GOT3 (cell line): ENCODE measurements around the gene MCC.

Experiments used
- DNase-seq: peaks from one replicate; lab custom pipeline; 2025; ENCODE audit warnings: mixed read lengths; lab: John Stamatoyannopoulos, UW

The MCC gene

DNA sequence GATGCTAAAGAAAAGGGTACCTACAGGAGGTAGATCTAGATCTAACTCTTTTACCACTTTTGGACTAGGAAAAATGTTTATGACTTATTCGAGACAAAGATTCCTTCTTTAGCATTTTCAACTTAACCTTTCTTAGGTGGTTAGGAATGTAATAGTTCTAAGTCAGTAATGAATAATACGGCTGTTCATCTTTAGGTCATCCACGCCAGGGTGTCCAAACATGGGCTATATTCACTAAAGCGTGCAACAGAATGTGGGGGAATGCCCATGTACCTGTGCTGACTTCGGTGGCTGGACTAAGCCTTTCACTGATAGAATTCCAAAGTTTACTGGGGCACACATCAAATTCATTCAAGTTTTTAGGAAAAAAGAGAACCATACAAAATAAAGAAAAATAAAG, 218.2 kb downstream of the MCC start:
- DNase-seq: no peak

DNA sequence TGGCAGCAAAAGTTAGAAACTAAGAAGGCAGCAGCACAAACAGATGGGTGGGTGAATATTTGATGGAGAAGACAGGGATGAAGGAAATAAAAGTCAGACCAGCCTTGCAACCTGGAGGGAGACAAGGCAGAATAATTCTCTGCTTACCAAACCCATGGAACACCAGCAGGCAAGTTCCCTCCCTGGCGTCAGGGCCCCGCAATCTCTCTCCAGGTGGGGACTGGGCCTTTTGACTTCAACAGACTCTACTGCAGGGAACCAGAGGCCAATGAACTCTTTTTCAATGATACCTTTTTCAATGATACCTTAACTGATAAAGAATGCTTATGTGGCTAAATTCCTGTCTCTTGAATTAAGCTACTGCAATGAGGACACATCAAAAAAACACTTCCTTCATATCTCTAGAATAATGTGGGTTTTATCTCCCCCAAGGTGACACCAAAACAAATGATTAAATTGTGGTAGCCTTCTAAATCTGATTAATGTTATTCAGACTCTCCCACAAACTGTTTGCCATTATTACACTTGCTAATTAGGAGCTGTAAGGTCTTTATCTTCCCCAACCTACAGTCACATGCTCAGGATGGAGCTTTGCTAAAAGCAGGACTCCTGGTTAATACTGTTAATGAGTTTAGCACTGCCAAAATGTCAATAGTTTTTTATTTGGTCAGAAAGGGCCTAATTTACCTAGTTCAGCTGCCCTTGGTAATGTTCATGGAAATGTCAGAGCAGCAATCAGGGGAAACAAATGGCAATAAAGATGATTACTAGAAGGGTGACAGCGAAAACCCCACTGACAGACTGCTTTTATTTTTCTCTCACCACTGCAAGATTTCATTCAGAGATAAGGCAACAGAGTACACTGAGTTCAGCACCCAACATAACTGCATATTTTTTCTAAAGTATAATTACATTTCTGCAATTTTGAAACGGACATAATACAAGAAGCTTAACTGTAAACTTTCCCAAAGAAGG, 218.9 kb downstream of the MCC start:
- no peak for DNase-seq

DNA sequence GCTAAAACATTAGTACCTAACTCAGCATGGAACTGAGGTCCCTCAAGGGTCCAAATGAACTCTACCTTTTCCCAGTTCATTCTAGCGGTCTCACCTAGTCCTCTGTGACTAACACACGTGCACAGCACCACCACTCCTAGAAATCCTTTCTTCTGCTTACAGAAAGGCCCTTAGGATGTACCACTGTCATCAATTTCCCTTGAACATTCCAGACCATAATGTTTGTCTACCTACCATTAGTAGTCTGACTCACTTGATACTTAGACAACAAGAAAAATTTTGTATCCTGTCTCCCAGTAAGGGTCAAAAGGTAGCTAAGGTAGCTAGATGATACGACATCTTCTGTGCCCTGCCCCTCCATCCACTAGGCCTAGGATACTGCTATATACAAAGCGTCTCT, 220.0 kb downstream of the MCC start:
- no peak for DNase-seq

DNA sequence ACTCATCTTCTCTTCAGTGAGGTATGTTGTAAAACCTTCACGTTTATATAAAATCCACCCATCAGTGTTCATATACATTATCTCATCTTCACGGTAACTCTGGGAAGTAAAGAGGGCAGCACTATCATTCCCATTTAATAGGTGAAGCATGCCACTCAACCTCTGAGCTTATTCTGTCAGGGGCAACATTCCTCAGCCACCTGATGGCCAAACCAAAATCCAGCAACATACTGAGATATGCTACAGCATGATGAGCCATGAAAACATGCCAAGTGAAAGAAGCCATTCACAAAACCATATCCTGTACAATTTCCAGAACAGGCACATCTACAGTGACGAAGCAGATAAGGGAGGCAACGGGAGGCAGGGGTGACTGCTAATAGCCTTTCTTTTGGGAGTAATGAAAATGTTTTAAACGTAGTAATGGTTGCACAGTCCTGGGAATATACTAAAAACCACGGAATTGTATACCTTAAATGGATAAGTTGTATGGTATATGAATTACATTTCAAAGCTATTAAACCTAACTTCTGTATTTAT, 220.8 kb downstream of the MCC start:
- no peak for DNase-seq

DNA sequence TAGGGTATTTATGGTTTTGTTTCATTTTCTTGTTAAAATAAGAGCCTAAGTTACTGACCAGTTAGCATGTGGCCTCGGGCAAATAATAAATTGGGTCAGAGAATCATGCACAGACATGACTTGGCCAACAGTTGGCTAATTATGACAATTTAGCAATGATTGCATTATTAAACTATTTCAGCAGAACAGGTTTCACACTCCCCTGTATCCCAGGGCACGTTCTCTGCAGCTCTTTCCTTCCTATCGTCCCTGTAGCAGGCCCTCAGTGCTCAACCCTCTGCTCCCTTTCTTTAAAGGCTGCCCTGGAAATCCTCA, 221.4 kb downstream of the MCC start:
- DNase-seq: no peak

DNA sequence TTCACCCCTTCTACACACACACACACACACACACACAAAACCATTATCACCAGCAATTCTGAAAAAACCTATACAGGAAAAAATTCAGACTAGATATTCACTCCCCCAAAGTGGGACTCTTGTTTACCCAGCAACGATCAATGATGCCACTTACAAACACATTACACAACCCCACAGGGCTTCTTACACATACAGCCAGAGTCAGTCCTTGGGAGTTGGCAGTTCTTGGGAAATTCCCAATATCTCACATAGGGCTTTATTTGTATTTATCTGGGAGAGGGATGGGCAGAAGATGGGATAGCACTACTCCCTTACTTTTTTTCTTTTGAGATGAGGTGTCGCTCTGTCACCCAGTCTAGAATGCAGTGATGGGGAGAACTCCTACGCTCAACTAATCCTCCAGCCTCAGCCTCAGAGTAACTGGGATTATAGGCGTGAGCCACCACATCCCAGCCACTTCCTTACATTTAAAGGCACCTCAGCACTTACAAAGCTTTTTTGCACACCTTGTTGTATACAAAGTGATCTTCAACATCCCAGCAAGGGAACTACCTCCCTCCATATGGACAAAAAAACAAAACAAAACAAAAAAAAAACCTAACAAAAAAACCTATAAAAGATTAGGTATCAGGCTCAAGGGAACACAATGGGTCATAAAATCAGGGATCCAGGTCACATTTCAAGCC, 221.9 kb downstream of the MCC start:
- DNase-seq: no peak

DNA sequence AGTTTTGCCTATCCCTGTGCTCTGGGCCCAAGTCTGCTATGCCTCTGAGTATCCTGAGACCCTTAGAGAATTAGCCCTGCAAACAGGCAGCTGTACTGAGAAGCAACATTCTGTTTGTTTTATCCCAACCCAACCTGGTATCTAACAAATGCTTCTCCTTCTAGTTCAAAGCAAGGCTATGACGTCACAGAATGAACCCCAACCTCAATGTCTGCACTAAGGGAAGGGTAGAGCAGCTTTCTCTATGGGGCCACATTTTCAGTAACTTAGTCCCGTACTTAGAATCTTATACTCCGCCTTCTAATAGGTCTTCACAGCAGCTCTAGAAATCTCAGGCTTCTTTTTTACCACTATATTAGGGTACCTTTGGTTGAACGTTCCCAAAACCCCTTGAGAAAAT, 223.1 kb downstream of the MCC start:
- no peak for DNase-seq

DNA sequence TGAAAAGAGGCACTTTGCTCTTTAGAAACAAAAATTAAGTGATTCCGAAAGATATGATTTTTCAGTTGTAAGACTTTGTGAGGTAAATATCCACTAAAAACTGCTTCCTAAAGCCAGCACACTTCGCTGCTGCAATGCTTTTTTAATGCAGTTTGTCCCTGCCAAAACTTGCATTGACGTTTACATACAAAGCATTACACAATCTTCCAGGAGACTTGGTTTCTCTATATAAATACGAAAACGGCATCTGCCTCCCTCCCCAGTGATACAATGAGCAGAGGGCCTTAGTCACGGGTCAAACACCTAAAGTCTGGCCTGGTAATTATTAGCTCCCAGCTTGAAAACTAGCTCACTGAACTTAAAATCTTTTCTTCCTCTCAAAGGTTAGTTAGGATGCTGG, 224.2 kb downstream of the MCC start:
- no peak for DNase-seq

DNA sequence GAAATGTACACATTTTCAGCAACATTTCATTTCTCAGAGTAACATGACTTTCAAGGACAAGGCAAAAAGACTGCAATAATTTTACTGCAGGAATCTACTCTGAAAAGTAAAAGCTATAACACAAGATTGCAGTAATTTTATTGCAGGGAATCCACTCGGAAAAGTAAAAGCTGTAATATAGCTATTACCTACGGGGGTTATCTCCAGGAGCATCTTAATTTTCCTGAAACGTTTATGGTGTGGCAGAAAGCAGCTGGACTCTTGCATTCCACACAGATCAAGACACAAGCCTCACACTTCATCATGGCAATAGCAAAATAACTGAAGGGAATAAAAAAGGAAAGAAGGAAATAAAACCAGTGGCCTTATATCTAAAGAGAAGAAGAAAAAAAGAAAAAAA, 224.7 kb downstream of the MCC start:
- DNase-seq: no peak

DNA sequence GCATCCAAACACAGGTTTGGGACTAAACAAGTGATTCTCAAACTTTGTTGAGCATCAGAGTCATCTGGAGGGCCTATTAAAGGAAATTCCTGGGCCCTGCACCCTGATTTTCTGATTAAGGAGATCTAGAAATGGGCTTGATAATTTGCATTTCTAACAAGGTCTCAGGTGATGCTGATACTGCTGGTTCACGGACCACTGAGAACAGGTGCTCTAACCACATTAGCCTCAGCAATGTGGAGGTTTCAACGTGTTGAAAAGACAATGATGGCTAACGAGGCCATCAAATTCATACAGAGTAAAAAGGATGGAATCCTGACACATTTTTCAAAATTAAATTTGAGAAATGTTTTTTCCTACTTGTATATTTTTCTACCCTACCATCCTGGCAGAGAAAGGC, 225.6 kb downstream of the MCC start:
- no peak for DNase-seq

DNA sequence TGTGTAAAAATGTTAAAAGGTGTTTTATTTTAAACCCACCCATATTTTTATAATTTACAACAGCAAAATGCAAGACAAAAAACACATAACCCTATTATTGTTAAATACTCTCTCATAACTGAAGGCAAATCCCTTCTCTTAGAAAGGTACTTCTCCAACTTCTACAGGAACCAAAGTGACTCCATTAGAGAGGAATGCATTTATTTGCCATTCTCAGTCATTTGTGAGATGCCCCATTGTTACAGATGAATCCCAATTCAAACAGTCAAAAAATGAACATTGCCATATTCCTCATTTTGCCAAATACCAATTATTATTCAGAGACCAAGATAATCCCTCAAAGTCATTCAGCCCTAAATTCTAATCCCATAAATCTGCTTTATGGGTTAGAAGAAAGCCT, 229.2 kb downstream of the MCC start:
- DNase-seq: no peak

DNA sequence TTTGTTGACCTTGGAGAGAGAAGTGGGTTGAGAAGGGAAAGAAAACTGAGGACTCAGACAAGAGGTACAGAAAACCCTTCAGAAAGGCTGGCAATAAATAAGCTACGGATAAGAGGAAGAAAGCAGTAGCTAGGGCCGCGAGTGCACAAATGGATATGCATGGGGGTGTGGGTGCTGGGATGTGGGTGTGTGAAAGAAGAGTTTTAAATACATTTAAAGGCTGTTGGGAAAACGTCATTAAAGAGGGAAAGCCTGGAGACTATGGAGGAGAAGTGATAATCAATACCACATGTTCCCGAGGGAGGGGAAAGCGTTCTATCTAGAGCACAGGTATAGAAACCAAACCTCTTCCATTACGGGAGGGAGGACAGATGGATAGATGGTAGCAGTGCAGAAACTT, 230.7 kb downstream of the MCC start:
- no peak for DNase-seq

DNA sequence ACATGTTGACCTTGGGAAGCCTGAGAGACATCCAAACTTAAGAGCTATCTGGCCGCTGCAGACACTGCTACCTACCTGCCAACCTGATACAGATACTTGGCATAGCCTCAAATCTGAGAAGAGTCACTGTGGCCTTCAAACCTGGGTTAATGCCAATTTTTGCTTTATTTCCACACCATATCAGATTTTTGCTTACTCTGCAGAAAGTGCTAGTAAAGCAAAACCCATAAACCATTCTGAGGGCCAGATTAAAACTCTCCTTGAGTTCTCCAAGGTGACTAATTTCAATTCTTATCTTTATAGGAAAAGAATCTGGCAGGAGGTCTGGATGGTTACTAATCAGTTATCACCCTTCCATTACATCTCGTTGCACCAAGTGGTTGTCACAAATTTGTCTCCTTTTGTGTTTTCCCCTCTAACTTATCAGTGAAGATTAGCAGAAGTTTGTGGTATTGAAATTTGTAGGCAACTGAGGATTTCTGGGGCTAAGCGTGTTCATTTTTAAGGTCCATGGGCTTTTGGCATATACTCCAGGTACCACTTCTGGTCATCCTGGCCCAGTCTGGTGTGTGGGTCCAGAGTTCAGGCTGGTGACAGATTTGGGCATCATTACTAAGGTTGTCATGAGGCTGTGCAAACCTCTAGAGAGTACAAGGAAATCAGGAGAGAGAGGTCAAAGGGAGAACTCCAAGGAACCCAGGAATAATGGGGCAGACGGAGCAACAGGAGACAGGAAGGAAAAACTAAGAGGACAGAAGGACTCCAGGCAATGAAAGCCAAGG, 231.4 kb downstream of the MCC start:
- no peak for DNase-seq

DNA sequence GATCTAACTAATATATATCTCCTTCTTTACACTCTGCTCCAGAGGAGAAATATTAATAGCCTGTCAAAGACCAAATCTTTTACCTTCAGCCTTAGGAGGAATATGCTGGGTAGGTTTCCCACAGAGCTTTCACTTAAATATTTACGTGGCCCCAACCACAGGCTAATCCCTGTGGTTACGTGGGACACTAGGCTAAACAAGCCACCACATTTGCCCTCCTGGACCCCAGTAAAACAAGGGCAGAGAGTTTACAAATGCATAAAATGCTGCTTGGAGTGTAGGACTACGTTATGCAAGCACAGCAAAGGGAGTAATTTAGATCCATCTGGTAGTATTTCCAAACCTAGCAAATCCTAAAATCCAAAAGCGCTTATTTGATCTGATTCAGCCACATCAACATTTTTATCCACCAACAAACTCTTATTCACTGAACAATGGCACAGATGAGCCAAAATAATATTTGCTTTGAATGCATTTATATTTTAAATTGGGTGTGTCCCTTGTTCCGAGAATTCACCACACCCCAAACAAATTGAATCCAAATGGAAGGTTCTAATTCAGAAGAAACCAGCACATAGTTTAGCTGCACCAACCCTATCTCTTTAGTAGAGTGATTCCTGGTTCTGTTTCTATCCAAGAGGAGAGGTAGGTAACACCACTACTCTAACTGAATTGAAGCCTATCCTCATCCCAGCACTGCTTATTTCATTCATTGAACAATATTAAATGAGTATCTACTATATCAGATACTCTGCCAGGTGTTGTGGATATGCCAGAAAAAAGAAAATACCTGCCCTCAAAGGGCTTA, 232.5 kb downstream of the MCC start:
- no peak for DNase-seq

DNA sequence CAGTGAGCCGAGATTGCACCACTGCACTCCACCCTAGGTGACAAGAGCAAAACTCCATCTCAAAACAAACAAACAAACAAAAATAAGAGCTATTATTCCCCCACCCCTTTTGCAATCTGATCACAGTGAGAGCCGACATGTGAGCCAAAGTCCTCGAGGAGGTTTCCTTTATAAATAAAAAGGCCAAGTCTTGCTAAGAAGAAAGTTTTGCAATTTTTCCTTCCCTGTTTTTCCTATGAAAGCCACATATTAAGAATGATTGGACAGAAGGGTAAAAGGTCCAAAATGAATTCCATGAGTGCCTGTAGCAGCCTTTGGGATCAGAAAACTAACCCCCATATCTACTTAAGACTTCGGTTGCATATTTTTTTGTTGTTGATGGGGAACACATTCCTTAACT, 233.1 kb downstream of the MCC start:
- DNase-seq: no peak

DNA sequence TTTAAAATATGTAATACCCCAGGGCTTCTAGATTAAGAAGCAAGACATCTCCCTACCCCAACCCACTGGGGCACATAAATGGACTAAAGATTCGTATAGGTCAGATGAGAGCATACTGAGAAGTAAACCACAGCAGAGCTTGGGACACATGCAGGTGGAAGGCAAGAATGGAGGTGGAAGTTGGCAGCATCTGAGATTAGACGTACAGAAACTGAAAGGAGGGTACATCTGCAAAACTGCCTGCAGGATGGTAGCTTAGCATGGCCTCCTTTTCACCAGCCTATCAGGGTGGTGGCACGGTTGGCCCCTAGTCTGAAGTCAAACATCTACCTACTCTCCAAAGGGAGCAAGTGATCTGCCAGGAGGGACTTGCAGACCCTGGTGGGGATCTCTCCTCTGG, 235.2 kb downstream of the MCC start:
- DNase-seq: no peak

DNA sequence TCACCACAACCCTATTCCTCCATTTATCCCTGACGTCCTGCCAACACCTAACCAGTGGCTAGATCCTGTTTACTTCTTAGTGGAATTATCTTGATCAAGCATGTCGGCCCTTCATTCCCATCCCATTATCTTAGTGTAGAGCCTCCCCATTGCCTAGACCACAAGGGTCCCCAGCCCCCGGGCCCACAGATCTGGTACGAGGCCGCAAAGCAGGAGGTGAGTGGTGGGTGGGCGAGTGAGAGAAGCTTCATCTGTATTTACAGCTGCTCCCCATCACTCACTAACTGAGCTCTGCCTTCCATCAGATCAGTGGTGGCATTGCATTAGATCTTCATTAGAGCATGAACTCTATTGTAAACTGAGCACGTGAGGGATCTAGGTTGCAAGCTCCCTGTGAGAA, 236.2 kb downstream of the MCC start:
- no peak for DNase-seq

DNA sequence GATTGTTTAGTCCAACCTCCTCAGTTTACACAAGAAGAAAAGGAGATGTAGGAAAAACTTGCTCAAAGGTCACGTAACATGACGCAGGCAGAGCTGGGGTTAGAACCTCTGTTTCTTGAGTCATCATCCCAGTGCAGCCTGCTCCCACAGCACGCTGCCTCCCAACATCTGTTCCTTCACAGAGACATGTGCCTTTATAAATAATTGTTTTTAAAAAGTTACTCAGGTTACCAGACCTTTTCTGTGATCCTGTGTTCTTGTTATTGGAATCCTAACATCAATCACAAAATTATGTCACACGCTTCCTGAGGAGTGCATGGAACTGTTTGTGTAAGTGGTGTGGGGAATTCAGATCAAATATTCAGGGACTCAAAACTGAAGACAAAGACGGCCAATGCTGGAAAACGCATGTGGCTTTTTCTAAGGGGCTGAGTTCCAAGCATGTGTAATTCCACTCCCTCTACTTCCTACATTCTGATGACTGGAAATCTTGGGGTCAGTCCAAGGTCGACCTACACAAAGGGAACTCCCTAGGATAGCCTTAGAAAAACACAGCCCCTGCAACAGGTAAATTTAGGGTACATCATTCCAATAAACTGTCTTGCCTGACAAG, 237.8 kb downstream of the MCC start:
- no peak for DNase-seq

DNA sequence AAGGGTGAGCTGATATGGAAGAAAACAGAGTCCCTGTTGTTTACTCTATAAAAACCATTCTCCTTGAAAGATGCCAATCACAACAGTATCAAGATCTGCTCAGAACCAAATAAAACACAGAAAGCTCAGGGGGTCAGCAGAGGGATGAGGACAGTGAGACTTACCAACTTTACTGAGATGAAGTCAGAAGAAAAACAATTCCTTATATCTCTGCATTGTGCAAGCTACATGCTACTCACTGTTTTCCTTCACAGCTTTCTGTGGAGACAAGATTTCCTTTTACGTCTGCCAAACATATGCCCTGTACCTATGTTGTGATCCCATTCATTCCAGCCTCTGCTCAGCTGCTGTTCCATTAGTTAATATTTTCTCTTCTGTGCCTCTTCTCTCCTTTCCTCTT, 239.0 kb downstream of the MCC start:
- no peak for DNase-seq

DNA sequence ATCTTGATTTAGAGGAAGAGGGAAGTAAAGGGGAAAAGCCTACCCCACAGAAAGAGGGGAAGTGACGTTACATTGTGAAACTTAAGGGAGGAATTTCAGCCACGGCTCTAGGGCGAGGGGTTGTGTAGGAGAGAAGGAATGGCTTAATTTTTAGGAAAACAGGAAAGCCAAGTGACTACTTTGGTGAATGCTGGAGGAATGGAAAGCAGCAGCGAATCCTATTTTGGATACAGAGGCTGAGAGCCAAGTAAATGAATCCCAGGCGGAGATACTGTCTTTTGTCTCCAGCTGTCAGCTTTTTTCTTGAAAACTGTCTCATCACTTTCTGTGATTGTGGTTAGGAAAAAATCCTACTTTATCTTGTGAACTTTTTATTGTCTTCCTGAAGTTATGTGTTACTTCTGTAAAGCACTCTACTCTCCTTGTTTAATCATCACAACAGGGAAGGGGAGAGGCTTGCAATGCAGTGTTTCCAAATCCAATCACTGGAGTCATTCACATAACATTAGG, 241.8 kb downstream of the MCC start:
- no peak for DNase-seq
